Breast epithelium (tissue), 4 donors: ENCODE data around the gene FRY. TPM values are rescaled to one million over a fixed set of nuclear protein-coding genes. Genes with fewer than 3 reads are reported as not detected.

Experiments
- DNase-seq, 2 donors: peaks; one replicate each; pipeline ENCODE4 v3.0.0-alpha.2; 2019; ENCODE audit warnings: low spot score in 2 of 2
- H3K27ac ChIP-seq, 2 donors: fragments of 200-600 bp; sonication (generic) in 1 of 2; one replicate each; pipeline ENCODE4 v1.5.1; 2016 to 2019; ENCODE audit warnings: mild to moderate bottlenecking in 1 of 2
- H3K27me3 ChIP-seq, 2 donors: fragments of 200-600 bp; sonication (generic) in 1 of 2; one replicate each; pipeline versions ENCODE4 v1.5.1 to v1.6.0; 2017 to 2019; ENCODE audit warnings: control low read depth in 1 of 2, mild to moderate bottlenecking in 1 of 2
- H3K36me3 ChIP-seq: fragments of 200-600 bp; one replicate; pipeline ENCODE4 v1.5.1; 2019
- H3K4me1 ChIP-seq, 2 donors: fragments of 200-600 bp; sonication (generic); one replicate each; pipeline ENCODE4 v1.5.1; 2016 to 2019; ENCODE audit warnings: control low read depth in 1 of 2
- H3K4me3 ChIP-seq, 3 donors: fragments of 200-600 bp; sonication (generic); 1 replicate in 2 of 3; 2 replicates in 1 of 3; pipeline ENCODE4 v1.5.1; 2016 to 2019; ENCODE audit warnings: mild to moderate bottlenecking in 3 of 3, moderate library complexity in 2 of 3
- H3K9me3 ChIP-seq, 2 donors: fragments of 200-600 bp; sonication (generic) in 1 of 2; one replicate each; pipeline ENCODE4 v1.5.1; 2016 to 2019; ENCODE audit warnings: control low read depth in 1 of 2
- CTCF ChIP-seq, 3 donors: fragments of 450-650 bp; IDR thresholded peaks; one replicate each; pipeline ENCODE4 v1.5.1; 2016 to 2017; ENCODE audit warnings: antibody characterized with exemption in 3 of 3, mild to moderate bottlenecking in 3 of 3, moderate library complexity in 3 of 3
- POLR2A ChIP-seq: fragments of 450-650 bp; IDR thresholded peaks from one replicate; pipeline ENCODE4 v1.6.1; 2016; ENCODE audit warnings: antibody characterized with exemption, mild to moderate bottlenecking, moderate library complexity
- POLR2AphosphoS5 ChIP-seq, 3 donors: sonication (generic); formaldehyde crosslinking; IDR thresholded peaks; one replicate each; pipeline ENCODE4 v1.6.1; 2017; ENCODE audit warnings: antibody characterized with exemption in 3 of 3
- intact Hi-C: fragments of 100-400 bp; cut with DNase I; formaldehyde crosslinking; loops from one replicate; pipeline ENCODE4 v1.15.1; 2023; ENCODE audit warnings: low total_unique reads
- total RNA-seq, 3 donors: library from RNA; depleted of rRNA; stranded (reverse); fragments of >200 nt; gene quantifications; one replicate each; pipeline ENCODE4 v1.1.0, GENCODE V29; 2016

The FRY gene
- total RNA-seq, 3 donors from 2014 or later = 41.0 to 52.8 (median 46.4) TPM

GRCh38 chr13:32142956-32143375 is 111.4 kb downstream of the FRY start:
- H3K27me3 ChIP-seq = no peaks in the 10 kb centered on the region
- no peak for DNase-seq
- no peaks in the 10 kb centered on the region for H3K9me3 ChIP-seq
- intact Hi-C loops = no loop called here
- H3K4me1 ChIP-seq = no peaks in the 10 kb centered on the region
- H3K36me3 ChIP-seq = no peaks in the 10 kb centered on the region
- TF ChIP-seq CTCF (IDR thresholded peaks at IDR 0.05) (no peak), POLR2AphosphoS5 (IDR thresholded peaks at IDR 0.05) (no peak), POLR2A (no peak)
- H3K27ac ChIP-seq = no peak overlapping the region
- no peak overlapping the region for H3K4me3 ChIP-seq

GRCh38 chr13:32147193-32147592 is 115.6 kb downstream of the FRY start:
- DNase-seq = no peak

GRCh38 chr13:32147976-32148375 is 116.4 kb downstream of the FRY start:
- TF ChIP-seq CTCF (IDR thresholded peaks at IDR 0.05) = no peak
- TF ChIP-seq POLR2A = no peak
- no peak for TF ChIP-seq POLR2AphosphoS5 (IDR thresholded peaks at IDR 0.05)
- H3K4me3 ChIP-seq = no peak overlapping the region

More at GRCh38 chr13:32147193-32147592, 115.6 kb downstream of the FRY start:
- Histone ChIP-seq H3K27me3 (no peaks in the 10 kb centered on the region), H3K4me1 (no peaks in the 10 kb centered on the region), H3K4me3 (no peak overlapping the region), H3K36me3 (no peaks in the 10 kb centered on the region), H3K9me3 (no peaks in the 10 kb centered on the region), H3K27ac (no peak overlapping the region)
- intact Hi-C loops = no loop called here
- no peak for TF ChIP-seq POLR2AphosphoS5 (IDR thresholded peaks at IDR 0.05)
- TF ChIP-seq CTCF (IDR thresholded peaks at IDR 0.05) = no peak
- TF ChIP-seq POLR2A = no peak

GRCh38 chr13:32150239-32150638 is 118.7 kb downstream of the FRY start:
- Histone ChIP-seq H3K9me3 (no peaks in the 10 kb centered on the region), H3K4me3 (no peak overlapping the region), H3K36me3 (no peaks in the 10 kb centered on the region), H3K4me1 (no peaks in the 10 kb centered on the region), H3K27ac (peak overlapping the region; percentile 58 to 70), H3K27me3 (no peaks in the 10 kb centered on the region)
- TF ChIP-seq POLR2AphosphoS5 (IDR thresholded peaks at IDR 0.05) (no peak), POLR2A (no peak), CTCF (IDR thresholded peaks at IDR 0.05) (no peak)
- DNase-seq = no peak
- intact Hi-C loops = no loop called here

More at GRCh38 chr13:32147976-32148375, 116.4 kb downstream of the FRY start:
- H3K27ac ChIP-seq = no peak overlapping the region
- no peaks in the 10 kb centered on the region for H3K9me3 ChIP-seq
- no peaks in the 10 kb centered on the region for H3K36me3 ChIP-seq
- no peaks in the 10 kb centered on the region for H3K27me3 ChIP-seq
- no peaks in the 10 kb centered on the region for H3K4me1 ChIP-seq
- intact Hi-C loops = no loop called here
- DNase-seq = no peak

GRCh38 chr13:32150794-32151193 is 119.2 kb downstream of the FRY start:
- Histone ChIP-seq H3K9me3 (no peaks in the 10 kb centered on the region), H3K27me3 (no peaks in the 10 kb centered on the region), H3K36me3 (no peaks in the 10 kb centered on the region), H3K4me3 (no peak overlapping the region), H3K4me1 (no peaks in the 10 kb centered on the region), H3K27ac (peak overlapping the region; percentile 58 to 70)
- TF ChIP-seq CTCF (IDR thresholded peaks at IDR 0.05) (no peak), POLR2AphosphoS5 (IDR thresholded peaks at IDR 0.05) (no peak), POLR2A (no peak)
- DNase-seq = peak in 1 of 2 donors; percentile 32
- intact Hi-C loops = no loop called here
